OCI-LY7 (cell line): ENCODE results near the gene GPALPP1. TPM values are rescaled to one million over a fixed set of nuclear protein-coding genes. Genes with fewer than 3 reads are reported as not detected.

Experiments
- BruUV-seq: library from RNA; stranded (reverse); fragments of 400-500 nt; replicated peaks from 2 replicates; lab custom pipeline; 2021; lab: Mats Ljungman, UMichigan
- CTCF ChIA-PET: fragments of 300-600 bp; sonication (Branson Sonifier 250); formaldehyde crosslinking; loops from one replicate; lab custom pipeline; 2022; ENCODE audit warnings: antibody characterized with exemption; ENCODE audit not compliant: unreplicated experiment; lab: Charles Lee
- POLR2A ChIA-PET: fragments of 300-600 bp; sonication (Branson Sonifier 250); formaldehyde crosslinking; loops from one replicate; lab custom pipeline; 2022; ENCODE audit warnings: antibody characterized with exemption; lab: Charles Lee
- DNase-seq: peaks from one replicate; pipeline ENCODE4 v3.0.0-alpha.2; 2015; ENCODE audit warnings: low spot score
- H2AFZ ChIP-seq: fragments of 200-600 bp; sonication (generic), shearing (Covaris generic); 2 replicates; pipeline ENCODE4 v1.6.1; 2014; ENCODE audit warnings: mild to moderate bottlenecking, antibody characterized with exemption, low read length, moderate library complexity
- H3K27ac ChIP-seq: fragments of 200-600 bp; sonication (generic); 2 replicates; pipeline ENCODE4 v1.5.1; 2014; ENCODE audit warnings: mixed run types, low read depth, mild to moderate bottlenecking, moderate library complexity, low read length, inconsistent platforms; ENCODE audit not compliant: poor library complexity, severe bottlenecking
- H3K36me3 ChIP-seq: fragments of 200-600 bp; sonication (generic); 2 replicates; pipeline ENCODE4 v1.6.1; 2014; ENCODE audit warnings: mild to moderate bottlenecking, antibody characterized with exemption, low read length, moderate library complexity, mixed read lengths; ENCODE audit not compliant: insufficient read depth
- H3K4me1 ChIP-seq: fragments of 200-600 bp; sonication (generic); 2 replicates; pipeline ENCODE4 v1.5.1; 2014; ENCODE audit warnings: mild to moderate bottlenecking, low read length; ENCODE audit not compliant: insufficient read depth, poor library complexity, severe bottlenecking
- H3K4me2 ChIP-seq: fragments of 200-600 bp; sonication (generic); 2 replicates; pipeline ENCODE4 v1.6.1; 2014; ENCODE audit warnings: mild to moderate bottlenecking, low read length
- H3K4me3 ChIP-seq: fragments of 200-600 bp; sonication (generic); 2 replicates; pipeline ENCODE4 v1.5.1; 2014; ENCODE audit warnings: mild to moderate bottlenecking, low read depth, low read length; ENCODE audit not compliant: poor library complexity, severe bottlenecking
- H3K79me2 ChIP-seq: fragments of 200-600 bp; sonication (generic); 2 replicates; pipeline ENCODE4 v1.6.1; 2016; ENCODE audit warnings: low read depth, mild to moderate bottlenecking, low read length, moderate library complexity, mixed read lengths; ENCODE audit not compliant: insufficient read depth
- H3K9me2 ChIP-seq: fragments of 200-600 bp; sonication (generic); 2 replicates; pipeline ENCODE4 v1.6.1; 2016; ENCODE audit warnings: mild to moderate bottlenecking, low read length, mixed read lengths; ENCODE audit not compliant: insufficient read depth
- H3K9me3 ChIP-seq: fragments of 200-600 bp; sonication (generic); 2 replicates; pipeline ENCODE4 v1.6.1; 2014; ENCODE audit warnings: mild to moderate bottlenecking, mixed run types, low read length, mixed read lengths
- H4K20me1 ChIP-seq: fragments of 200-600 bp; sonication (generic); 2 replicates; pipeline ENCODE4 v1.6.1; 2014; ENCODE audit warnings: mild to moderate bottlenecking, antibody characterized with exemption, low read length, moderate library complexity, mixed read lengths; ENCODE audit not compliant: insufficient read depth
- CTCF ChIP-seq: fragments of 200-600 bp; sonication (generic); conservative IDR thresholded peaks from 2 replicates; pipeline ENCODE4 v1.5.1; 2014; ENCODE audit warnings: mild to moderate bottlenecking, antibody characterized with exemption, low read length, moderate library complexity, mixed read lengths
- EZH2phosphoT487 ChIP-seq: fragments of 200-600 bp; sonication (generic); IDR thresholded peaks from 2 replicates; pipeline ENCODE4 v1.6.1; 2018; ENCODE audit warnings: low read depth, borderline replicate concordance, mild to moderate bottlenecking, mixed run types, antibody characterized with exemption, low read length, moderate library complexity, mixed read lengths
- intact Hi-C: fragments of 100-400 bp; cut with micrococcal nuclease; formaldehyde crosslinking; loops from one replicate; pipeline ENCODE4 v1.10.0; 2022; ENCODE audit not compliant: unreplicated experiment
- total RNA-seq, 2 experiments: library from RNA; depleted of rRNA in 1 of 2; stranded (reverse); fragments of >200 nt in 1 of 2; shearing (Covaris generic) in 1 of 2; gene quantifications; 2 replicates each; pipeline ENCODE4 v1.2.3, GENCODE V29; 2014 to 2022

The GPALPP1 gene
- total RNA-seq, 2 experiments from 2014 or later: 40.1 to 54.5 TPM

- no peaks in the 10 kb centered on the region for H3K36me3 ChIP-seq
- CTCF ChIA-PET: no interaction called here
- H3K79me2 ChIP-seq: no peaks in the 10 kb centered on the region
- H3K27ac ChIP-seq: no peak overlapping the region
- H3K4me1 ChIP-seq: peaks cover 10% of the 10 kb centered on the region
- H4K20me1 ChIP-seq: no peaks in the 10 kb centered on the region
- DNase-seq: no peak
- TF ChIP-seq EZH2phosphoT487 (no peak), CTCF (no peak)
- H3K4me3 ChIP-seq: no peak overlapping the region
- intact Hi-C loops: loop anchor here (5.0 kb wide), 1 partner anchor 343 kb away; no protein-coding TSS in a partner anchor
- BruUV-seq: no TSS peak
- H3K9me3 ChIP-seq: no peaks in the 10 kb centered on the region
- no peaks in the 10 kb centered on the region for H3K9me2 ChIP-seq
- no peak overlapping the region for H3K4me2 ChIP-seq
- H2AFZ ChIP-seq: no peak overlapping the region
- POLR2A ChIA-PET: interaction anchor here (0.6 kb wide), 3 partner anchors 16 to 378 kb away, joined by 3 read pairs; no protein-coding TSS in a partner anchor
These were observed 60.1 kb downstream of the GPALPP1 start for GRCh38 chr13:45049478-45049877.

GRCh38 chr13:45051315-45051714 is 62.0 kb downstream of the GPALPP1 start:
- CTCF ChIA-PET: no interaction called here
- H3K9me3 ChIP-seq: no peaks in the 10 kb centered on the region
- TF ChIP-seq EZH2phosphoT487 (no peak), CTCF (no peak)
- H3K9me2 ChIP-seq: no peaks in the 10 kb centered on the region
- no peak overlapping the region for H2AFZ ChIP-seq
- no peak overlapping the region for H3K27ac ChIP-seq
- no peak overlapping the region for H3K4me3 ChIP-seq
- intact Hi-C loops: no loop called here
- no peak for DNase-seq
- H3K79me2 ChIP-seq: no peaks in the 10 kb centered on the region
- H3K4me2 ChIP-seq: no peak overlapping the region
- no peaks in the 10 kb centered on the region for H3K36me3 ChIP-seq
- POLR2A ChIA-PET: no interaction called here
- no TSS peak for BruUV-seq
- H3K4me1 ChIP-seq: peaks cover 10% of the 10 kb centered on the region
- H4K20me1 ChIP-seq: no peaks in the 10 kb centered on the region

- H3K9me2 ChIP-seq: no peaks in the 10 kb centered on the region
- ChIA-PET POLR2A (interaction anchor here (0.6 to 0.7 kb wide), 2 partner anchors 202 to 739 kb away, joined by 3 read pairs; no protein-coding TSS in a partner anchor), CTCF (no interaction called here)
- no peaks in the 10 kb centered on the region for H3K4me1 ChIP-seq
- H3K4me2 ChIP-seq: no peak overlapping the region
- no peak overlapping the region for H2AFZ ChIP-seq
- BruUV-seq: no TSS peak
- H3K79me2 ChIP-seq: no peaks in the 10 kb centered on the region
- no peak overlapping the region for H3K4me3 ChIP-seq
- no peaks in the 10 kb centered on the region for H3K36me3 ChIP-seq
- H4K20me1 ChIP-seq: no peaks in the 10 kb centered on the region
- no peaks in the 10 kb centered on the region for H3K9me3 ChIP-seq
- intact Hi-C loops: no loop called here
- DNase-seq: no peak
- TF ChIP-seq EZH2phosphoT487 (no peak), CTCF (no peak)
- H3K27ac ChIP-seq: no peak overlapping the region
These were observed 66.0 kb downstream of the GPALPP1 start for GRCh38 chr13:45055198-45055901.
